Measurements from ENCODE around the gene POLR2J. TPM values are rescaled to one million over a fixed set of nuclear protein-coding genes. Genes with fewer than 3 reads are reported as not detected.

Gene POLR2J
- total and polyA plus RNA-seq, 2 experiments from 2014 or later = 16.3 to 77.4 TPM

DNA sequence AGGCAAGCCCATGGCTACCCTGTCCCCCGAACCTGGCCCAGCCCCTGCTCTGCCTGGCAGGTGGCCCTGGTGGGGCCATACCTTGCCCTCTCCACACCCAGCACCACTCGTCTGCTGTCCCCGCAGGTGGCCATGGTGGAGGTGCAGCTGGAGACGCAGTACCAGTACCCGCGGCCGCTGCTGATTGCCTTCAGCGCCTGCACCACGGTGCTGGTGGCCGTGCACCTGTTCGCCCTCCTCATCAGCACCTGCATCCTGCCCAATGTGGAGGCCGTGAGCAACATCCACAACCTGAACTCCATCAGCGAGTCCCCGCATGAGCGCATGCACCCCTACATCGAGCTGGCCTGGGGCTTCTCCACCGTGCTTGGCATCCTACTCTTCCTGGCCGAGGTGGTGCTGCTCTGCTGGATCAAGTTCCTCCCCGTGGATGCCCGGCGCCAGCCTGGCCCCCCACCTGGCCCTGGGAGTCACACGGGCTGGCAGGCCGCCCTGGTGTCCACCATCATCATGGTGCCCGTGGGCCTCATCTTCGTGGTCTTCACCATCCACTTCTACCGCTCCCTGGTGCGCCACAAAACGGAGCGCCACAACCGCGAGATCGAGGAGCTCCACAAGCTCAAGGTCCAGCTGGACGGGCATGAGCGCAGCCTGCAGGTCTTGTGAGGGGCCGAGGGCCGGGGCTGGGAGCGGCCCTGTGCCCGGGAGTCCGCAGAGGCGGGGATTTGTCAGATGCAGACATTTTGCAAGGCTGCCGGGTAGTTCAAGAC is 32.1 kb downstream of the POLR2J start:
- Histone ChIP-seq H3K27me3 (no peaks in the 10 kb centered on the region), H3K4me3 (no peak overlapping the region), H3K4me1 (ENCODE audit: insufficient read depth) (no peaks in the 10 kb centered on the region), H3K9me3 (ENCODE audit: low read depth) (no peaks in the 10 kb centered on the region), H3K9me2 (replicated peaks; ENCODE audit: insufficient read depth) (no peaks in the 10 kb centered on the region), H2AFZ (no peak overlapping the region), H3K4me2 (no peak overlapping the region), H3K79me2 (no peaks in the 10 kb centered on the region), H4K20me1 (ENCODE audit: insufficient read depth, poor library complexity, severe bottlenecking) (no peaks in the 10 kb centered on the region), H3K36me3 (replicated peaks; ENCODE audit: insufficient read depth, low read depth) (no peaks in the 10 kb centered on the region), H3K27ac (no peak overlapping the region)
- no peak for TF ChIP-seq EZH2phosphoT487 (IDR thresholded peaks at IDR 0.05; ENCODE audit: low read depth, severe bottlenecking, unreplicated experiment)
- no peak for TF ChIP-seq EZH2 (IDR thresholded peaks at IDR 0.05; ENCODE audit: borderline replicate concordance)
- TF ChIP-seq, protein P1, sequence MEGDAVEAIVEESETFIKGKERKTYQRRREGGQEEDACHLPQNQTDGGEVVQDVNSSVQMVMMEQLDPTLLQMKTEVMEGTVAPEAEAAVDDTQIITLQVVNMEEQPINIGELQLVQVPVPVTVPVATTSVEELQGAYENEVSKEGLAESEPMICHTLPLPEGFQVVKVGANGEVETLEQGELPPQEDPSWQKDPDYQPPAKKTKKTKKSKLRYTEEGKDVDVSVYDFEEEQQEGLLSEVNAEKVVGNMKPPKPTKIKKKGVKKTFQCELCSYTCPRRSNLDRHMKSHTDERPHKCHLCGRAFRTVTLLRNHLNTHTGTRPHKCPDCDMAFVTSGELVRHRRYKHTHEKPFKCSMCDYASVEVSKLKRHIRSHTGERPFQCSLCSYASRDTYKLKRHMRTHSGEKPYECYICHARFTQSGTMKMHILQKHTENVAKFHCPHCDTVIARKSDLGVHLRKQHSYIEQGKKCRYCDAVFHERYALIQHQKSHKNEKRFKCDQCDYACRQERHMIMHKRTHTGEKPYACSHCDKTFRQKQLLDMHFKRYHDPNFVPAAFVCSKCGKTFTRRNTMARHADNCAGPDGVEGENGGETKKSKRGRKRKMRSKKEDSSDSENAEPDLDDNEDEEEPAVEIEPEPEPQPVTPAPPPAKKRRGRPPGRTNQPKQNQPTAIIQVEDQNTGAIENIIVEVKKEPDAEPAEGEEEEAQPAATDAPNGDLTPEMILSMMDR (IDR thresholded peaks at IDR 0.05; ENCODE audit: poor library complexity) = no peak
- WGBS (ENCODE audit: low lambda C conversion rate, missing lambda C conversion rate) = 96% methylated on average over 41 of the region's 41 CpGs
- no peak for DNase-seq (ENCODE audit: low spot score)

DNA sequence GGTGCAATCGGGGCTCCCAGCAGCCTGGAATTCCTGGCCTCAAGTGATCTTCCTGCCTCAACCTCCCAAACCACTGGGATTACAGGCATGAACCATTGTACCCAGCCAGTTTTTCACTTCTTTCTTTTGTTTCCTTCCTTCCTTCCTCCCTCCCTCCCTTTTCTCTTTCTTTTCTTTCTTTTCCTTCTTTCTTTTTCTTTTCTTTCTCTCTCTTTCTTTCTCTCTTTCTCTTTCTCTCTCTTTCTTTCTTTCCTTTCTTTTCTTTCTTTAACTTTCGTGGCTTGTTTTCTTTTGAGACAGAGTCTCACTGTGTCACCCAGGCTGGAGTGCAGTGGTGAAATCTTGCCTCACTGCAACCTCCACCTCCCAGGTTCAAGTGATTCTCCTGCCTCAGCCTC is 33.0 kb downstream of the POLR2J start:
- WGBS (ENCODE audit: low lambda C conversion rate, missing lambda C conversion rate) = 100% methylated on average over 2 of the region's 2 CpGs
- Histone ChIP-seq H3K79me2 (no peaks in the 10 kb centered on the region), H3K4me3 (no peak overlapping the region), H3K9me2 (replicated peaks; ENCODE audit: insufficient read depth) (no peaks in the 10 kb centered on the region), H3K4me1 (ENCODE audit: insufficient read depth) (no peaks in the 10 kb centered on the region), H3K27ac (no peak overlapping the region), H4K20me1 (ENCODE audit: insufficient read depth, poor library complexity, severe bottlenecking) (no peaks in the 10 kb centered on the region), H2AFZ (no peak overlapping the region), H3K36me3 (replicated peaks; ENCODE audit: insufficient read depth, low read depth) (no peaks in the 10 kb centered on the region), H3K27me3 (no peaks in the 10 kb centered on the region), H3K9me3 (ENCODE audit: low read depth) (no peaks in the 10 kb centered on the region), H3K4me2 (no peak overlapping the region)
- no peak for DNase-seq (ENCODE audit: low spot score)
- TF ChIP-seq, protein P1 (IDR thresholded peaks at IDR 0.05; ENCODE audit: poor library complexity) = no peak
- no peak for TF ChIP-seq EZH2phosphoT487 (IDR thresholded peaks at IDR 0.05; ENCODE audit: low read depth, severe bottlenecking, unreplicated experiment)
- no peak for TF ChIP-seq EZH2 (IDR thresholded peaks at IDR 0.05; ENCODE audit: borderline replicate concordance)

DNA sequence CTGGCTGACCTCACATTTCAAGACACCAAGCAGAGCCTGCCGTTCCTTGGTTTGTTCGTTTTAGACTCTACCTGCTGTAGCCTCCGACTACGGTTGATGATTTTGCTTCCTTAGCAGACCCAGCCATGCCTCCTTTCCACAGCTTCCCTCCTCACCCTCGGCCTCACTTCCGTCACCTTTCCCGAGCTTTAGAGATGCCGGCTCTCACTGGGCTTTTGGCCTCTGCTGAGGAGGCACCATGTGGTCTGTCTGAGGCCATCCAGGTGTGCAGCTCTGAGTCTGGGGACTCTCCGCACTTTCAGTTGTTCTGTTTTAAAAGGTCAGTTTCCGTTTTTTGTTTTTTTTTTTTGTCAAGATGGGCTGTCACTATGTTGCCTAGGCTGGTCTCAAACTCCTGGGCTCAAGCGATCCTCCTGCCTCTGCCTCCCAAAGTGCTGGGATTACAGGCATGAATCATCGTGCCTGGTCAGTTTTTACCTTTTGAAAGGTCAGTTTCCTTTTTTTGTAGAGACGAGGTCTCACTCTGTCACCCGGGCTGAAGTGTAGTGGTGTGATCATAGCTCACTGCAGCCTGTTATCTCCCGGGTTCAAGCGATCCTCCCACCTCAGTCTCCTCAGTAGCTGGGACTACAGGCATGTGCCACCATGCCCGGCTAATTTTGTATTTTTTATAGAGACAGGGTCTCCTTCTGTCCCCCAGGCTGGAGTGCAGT is 33.6 kb downstream of the POLR2J start:
- no peaks in the 10 kb centered on the region for H3K9me2 ChIP-seq (replicated peaks; ENCODE audit: insufficient read depth)
- H3K4me3 ChIP-seq = no peak overlapping the region
- H3K36me3 ChIP-seq (replicated peaks; ENCODE audit: insufficient read depth, low read depth) = no peaks in the 10 kb centered on the region
- no peak for DNase-seq (ENCODE audit: low spot score)
- no peaks in the 10 kb centered on the region for H3K9me3 ChIP-seq (ENCODE audit: low read depth)
- H4K20me1 ChIP-seq (ENCODE audit: insufficient read depth, poor library complexity, severe bottlenecking) = no peaks in the 10 kb centered on the region
- TF ChIP-seq EZH2phosphoT487 (IDR thresholded peaks at IDR 0.05; ENCODE audit: low read depth, severe bottlenecking, unreplicated experiment) = no peak
- TF ChIP-seq, protein P1 (IDR thresholded peaks at IDR 0.05; ENCODE audit: poor library complexity) = no peak
- no peak for TF ChIP-seq EZH2 (IDR thresholded peaks at IDR 0.05; ENCODE audit: borderline replicate concordance)
- H3K79me2 ChIP-seq = no peaks in the 10 kb centered on the region
- no peak overlapping the region for H2AFZ ChIP-seq
- H3K4me1 ChIP-seq (ENCODE audit: insufficient read depth) = no peaks in the 10 kb centered on the region
- no peak overlapping the region for H3K4me2 ChIP-seq
- H3K27ac ChIP-seq = no peak overlapping the region
- H3K27me3 ChIP-seq = no peaks in the 10 kb centered on the region
- WGBS (ENCODE audit: low lambda C conversion rate, missing lambda C conversion rate) = 93% methylated on average over 17 of the region's 17 CpGs

Data from hepatocyte (in vitro differentiated cells).